C4-2B (cell line): ENCODE measurements around the gene SH3RF3.

Experiments
- H3K27ac ChIP-seq: fragments of 450-650 bp; 2 replicates; pipeline ENCODE4 v1.5.1; 2017
- CTCF ChIP-seq: fragments of 450-650 bp; conservative IDR thresholded peaks from 2 replicates; pipeline ENCODE4 v1.5.1; 2017; ENCODE audit warnings: mild to moderate bottlenecking
- ZFX ChIP-seq: fragments of 450-650 bp; IDR thresholded peaks from 2 replicates; pipeline ENCODE4 v1.6.1; 2017

Gene SH3RF3

GRCh38 chr2:109547280-109547679 is 418.3 kb downstream of the SH3RF3 start:
- TF ChIP-seq ZFX (no peak), CTCF (no peak)
- H3K27ac ChIP-seq: no peak overlapping the region

GRCh38 chr2:109549016-109549590 is 420.1 kb downstream of the SH3RF3 start:
- H3K27ac ChIP-seq: no peak overlapping the region
- TF ChIP-seq CTCF (no peak), ZFX (no peak)
